Thyroid gland (tissue), 4 donors: Measurements from ENCODE around the gene BRD2. TPM values are rescaled to one million over a fixed set of nuclear protein-coding genes. Genes with fewer than 3 reads are reported as not detected.

ENCODE experiments used
- DNase-seq, 2 donors: peaks; one replicate each; pipeline ENCODE4 v3.0.0-alpha.2; 2019
- H3K27ac ChIP-seq, 3 donors: fragments of 200-600 bp; sonication (generic); 1 replicate in 2 of 3; 2 replicates in 1 of 3; pipeline ENCODE4 v1.5.1; 2016 to 2019; ENCODE audit warnings: mild to moderate bottlenecking in 1 of 3, moderate library complexity in 1 of 3
- H3K27me3 ChIP-seq: fragments of 200-600 bp; sonication (generic); one replicate; pipeline ENCODE4 v1.5.1; 2019
- H3K36me3 ChIP-seq, 2 donors: fragments of 200-600 bp; sonication (generic); one replicate each; pipeline ENCODE4 v1.5.1; 2016 to 2019
- H3K4me1 ChIP-seq, 2 donors: fragments of 200-600 bp; sonication (generic); one replicate each; pipeline ENCODE4 v1.5.1; 2017 to 2019
- H3K4me3 ChIP-seq, 3 donors: fragments of 200-600 bp; sonication (generic); replicated peaks in 1 of 3; 1 replicate in 2 of 3; 2 replicates in 1 of 3; pipeline ENCODE4 v1.5.1; 2016; ENCODE audit warnings: mild to moderate bottlenecking in 1 of 3
- H3K9me3 ChIP-seq: fragments of 200-600 bp; sonication (generic); one replicate; pipeline ENCODE4 v1.5.1; 2017
- POLR2A ChIP-seq, 2 donors: fragments of 450-650 bp; IDR thresholded peaks; one replicate each; pipeline ENCODE4 v1.6.1; 2017; ENCODE audit warnings: antibody characterized with exemption in 2 of 2, mild to moderate bottlenecking in 2 of 2, moderate library complexity in 1 of 2
- WGBS, 2 donors: methylation state at CpG; one replicate each; pipeline ENCODE4 v1.1.5; 2017; 5-methylcytosine and 5-hydroxymethylcytosine counted together
- intact Hi-C: fragments of 100-400 bp; cut with DNase I; formaldehyde crosslinking; loops from one replicate; pipeline ENCODE4 v1.15.1; 2023
- total RNA-seq, 4 donors: library from RNA; depleted of rRNA; stranded (reverse); fragments of >200 nt; gene quantifications; one replicate each; pipeline ENCODE4 v1.2.3, GENCODE V29; 2016
- TF ChIP-seq, protein P1 (sequence below), 6 experiments: fragments of 200-600 bp in 3 of 6; fragments of 450-650 bp in 3 of 6; sonication (generic) in 3 of 6; IDR thresholded peaks; one replicate each; pipeline ENCODE4 v1.5.1; 2016 to 2019; ENCODE audit warnings: antibody characterized with exemption in 6 of 6, mild to moderate bottlenecking in 2 of 6, inconsistent platforms in 1 of 6, moderate library complexity in 1 of 6

The BRD2 gene
- total RNA-seq, 4 donors from 2014 or later, result 206 to 282 (median 238) TPM

DNA sequence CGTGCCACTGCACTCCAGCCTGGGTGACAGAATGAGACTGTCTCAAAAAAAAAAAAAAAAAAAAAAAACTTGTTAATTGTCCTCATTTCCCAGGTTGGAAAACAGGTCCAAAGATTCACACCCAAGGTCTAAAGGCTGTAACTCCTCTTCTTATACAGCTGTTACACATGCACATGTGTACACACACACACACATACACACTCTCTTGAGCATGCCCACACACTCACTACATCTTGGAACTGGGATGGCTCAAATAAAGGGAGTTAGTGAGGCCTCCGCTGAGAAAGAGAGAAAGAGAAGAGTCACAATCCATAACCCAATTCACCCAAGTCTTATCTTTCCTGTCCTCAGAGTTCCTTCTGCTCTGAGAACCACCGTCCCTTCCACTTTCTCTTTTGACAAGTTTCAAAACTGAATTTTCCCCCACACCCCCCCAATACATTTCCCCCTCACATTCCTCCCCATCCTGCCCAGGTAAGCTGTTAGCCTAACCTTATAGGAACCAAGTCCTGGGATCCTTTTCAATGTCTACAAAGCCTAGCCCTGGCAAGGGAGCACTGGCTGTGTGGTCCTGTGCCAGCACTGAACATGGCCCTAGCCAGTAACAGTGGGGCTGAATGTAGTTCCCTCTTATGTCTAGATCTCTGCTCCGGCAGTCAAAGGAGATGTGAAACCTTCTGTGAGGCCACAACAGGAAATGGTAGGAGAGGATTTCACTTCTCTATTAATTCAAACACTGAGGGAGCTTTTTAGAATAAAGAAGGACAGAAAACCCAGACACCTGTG, 24.3 kb upstream of the BRD2 start:
- no peak for DNase-seq
- Histone ChIP-seq H3K9me3 (no peaks in the 10 kb centered on the region), H3K27ac (peak overlapping the region in 2 of 3 donors; percentile 49 to 60), H3K36me3 (no peaks in the 10 kb centered on the region), H3K27me3 (no peaks in the 10 kb centered on the region), H3K4me3 (no peak overlapping the region), H3K4me1 (peaks cover 30 to 36% of the 10 kb centered on the region in 2 donors)
- 77 to 90% methylated on average over 4 of the region's 4 CpGs for WGBS, 2 donors
- intact Hi-C loops, result no loop called here
- no peak for TF ChIP-seq POLR2A (IDR thresholded peaks at IDR 0.05)
- TF ChIP-seq, protein P1, sequence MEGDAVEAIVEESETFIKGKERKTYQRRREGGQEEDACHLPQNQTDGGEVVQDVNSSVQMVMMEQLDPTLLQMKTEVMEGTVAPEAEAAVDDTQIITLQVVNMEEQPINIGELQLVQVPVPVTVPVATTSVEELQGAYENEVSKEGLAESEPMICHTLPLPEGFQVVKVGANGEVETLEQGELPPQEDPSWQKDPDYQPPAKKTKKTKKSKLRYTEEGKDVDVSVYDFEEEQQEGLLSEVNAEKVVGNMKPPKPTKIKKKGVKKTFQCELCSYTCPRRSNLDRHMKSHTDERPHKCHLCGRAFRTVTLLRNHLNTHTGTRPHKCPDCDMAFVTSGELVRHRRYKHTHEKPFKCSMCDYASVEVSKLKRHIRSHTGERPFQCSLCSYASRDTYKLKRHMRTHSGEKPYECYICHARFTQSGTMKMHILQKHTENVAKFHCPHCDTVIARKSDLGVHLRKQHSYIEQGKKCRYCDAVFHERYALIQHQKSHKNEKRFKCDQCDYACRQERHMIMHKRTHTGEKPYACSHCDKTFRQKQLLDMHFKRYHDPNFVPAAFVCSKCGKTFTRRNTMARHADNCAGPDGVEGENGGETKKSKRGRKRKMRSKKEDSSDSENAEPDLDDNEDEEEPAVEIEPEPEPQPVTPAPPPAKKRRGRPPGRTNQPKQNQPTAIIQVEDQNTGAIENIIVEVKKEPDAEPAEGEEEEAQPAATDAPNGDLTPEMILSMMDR (IDR thresholded peaks at IDR 0.05), result no peak

DNA sequence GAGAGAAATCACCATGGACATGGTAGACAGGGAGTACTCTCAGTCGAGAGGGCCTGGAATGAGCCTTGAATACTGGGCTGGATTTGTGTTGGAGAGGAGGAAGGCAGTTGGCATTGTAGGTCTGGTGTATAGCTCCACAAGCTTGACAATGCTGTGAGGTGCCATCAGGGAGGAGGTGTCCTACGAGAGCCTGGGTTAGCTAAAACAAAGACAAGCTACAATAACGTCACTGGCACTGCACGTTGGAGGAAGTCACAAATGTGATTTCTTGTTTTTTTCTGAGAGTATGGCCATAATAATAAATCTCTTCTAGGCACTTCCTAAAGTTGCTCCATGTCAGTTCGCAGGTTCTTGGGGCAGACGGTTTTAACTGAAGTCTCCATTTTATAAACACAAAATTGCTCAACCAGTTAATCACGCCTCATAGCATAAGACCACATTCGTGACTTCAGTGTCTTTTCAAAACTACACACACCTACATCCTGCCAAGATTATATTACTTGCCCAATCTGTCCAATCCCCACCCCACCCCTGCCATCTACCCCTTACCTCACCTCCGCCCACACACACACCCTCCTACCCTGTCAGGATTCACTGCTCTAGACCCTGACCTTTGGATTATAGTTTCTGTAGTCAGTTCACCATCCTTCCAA, 23.2 kb upstream of the BRD2 start:
- H3K4me1 ChIP-seq, result peaks cover 30% of the 10 kb centered on the region in 2 donors
- no peaks in the 10 kb centered on the region for H3K9me3 ChIP-seq
- H3K27me3 ChIP-seq, result no peaks in the 10 kb centered on the region
- intact Hi-C loops, result no loop called here
- no peaks in the 10 kb centered on the region for H3K36me3 ChIP-seq
- H3K4me3 ChIP-seq, result no peak overlapping the region
- peak overlapping the region in 2 of 3 donors; percentile 49 to 60 for H3K27ac ChIP-seq
- peak in 1 of 2 donors; percentile 20 for DNase-seq
- no peak for TF ChIP-seq POLR2A (IDR thresholded peaks at IDR 0.05)
- TF ChIP-seq, protein P1 (IDR thresholded peaks at IDR 0.05), result no peak
- 58 to 60% methylated on average over 9 of the region's 9 CpGs for WGBS, 2 donors

DNA sequence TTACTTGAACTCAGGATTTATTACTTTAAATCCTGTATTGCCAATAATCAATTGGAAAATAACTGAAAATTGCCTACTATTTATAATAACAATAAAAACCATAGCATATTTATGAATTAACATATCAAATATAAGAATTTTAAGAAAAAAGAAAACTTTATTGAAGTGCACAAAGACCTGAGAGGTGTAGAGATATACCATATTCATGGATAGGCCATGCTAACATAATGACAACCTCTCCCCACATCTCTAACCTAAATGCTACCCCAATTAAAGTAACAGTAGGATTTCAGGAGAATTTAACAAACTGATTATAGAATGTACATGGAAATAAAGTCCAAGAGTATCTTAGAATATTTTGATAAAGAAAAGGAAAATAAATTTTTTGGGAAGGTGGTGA, 22.4 kb upstream of the BRD2 start:
- TF ChIP-seq POLR2A (IDR thresholded peaks at IDR 0.05), result no peak
- TF ChIP-seq, protein P1 (IDR thresholded peaks at IDR 0.05), result no peak
- DNase-seq, result no peak
- intact Hi-C loops, result no loop called here
- H3K9me3 ChIP-seq, result no peaks in the 10 kb centered on the region
- H3K27me3 ChIP-seq, result no peaks in the 10 kb centered on the region
- no peaks in the 10 kb centered on the region for H3K36me3 ChIP-seq
- H3K27ac ChIP-seq, result peak overlapping the region in 1 of 3 donors; percentile 49
- no peak overlapping the region for H3K4me3 ChIP-seq
- peaks cover 26 to 30% of the 10 kb centered on the region in 2 donors for H3K4me1 ChIP-seq

DNA sequence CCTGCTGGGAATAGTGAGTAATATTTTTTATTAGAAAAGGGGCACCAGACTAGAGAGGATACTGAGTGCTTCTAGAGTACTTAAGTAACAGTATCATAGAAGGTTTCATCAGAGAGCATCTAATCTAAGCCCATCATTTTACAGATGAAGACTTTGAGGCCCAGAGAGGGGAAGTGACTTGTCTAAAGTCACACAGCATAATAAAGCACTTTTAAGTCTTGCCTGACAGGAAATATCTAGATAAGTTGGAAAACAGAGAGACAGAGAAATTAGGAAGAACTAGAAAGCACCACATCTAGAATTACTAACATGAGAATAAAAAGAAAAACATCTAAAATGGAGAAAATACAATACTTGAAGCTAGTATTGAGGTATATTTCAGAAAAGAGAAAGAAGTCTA, 21.5 kb upstream of the BRD2 start:
- DNase-seq, result no peak
- Histone ChIP-seq H3K27ac (no peak overlapping the region), H3K4me1 (peaks cover 16 to 21% of the 10 kb centered on the region in 2 donors), H3K4me3 (no peak overlapping the region), H3K9me3 (no peaks in the 10 kb centered on the region), H3K27me3 (no peaks in the 10 kb centered on the region), H3K36me3 (no peaks in the 10 kb centered on the region)
- intact Hi-C loops, result no loop called here
- TF ChIP-seq, protein P1 (IDR thresholded peaks at IDR 0.05), result no peak
- TF ChIP-seq POLR2A (IDR thresholded peaks at IDR 0.05), result no peak
